Measurements from ENCODE around the gene ZG16.
"Not testable (repeated sequence)": the region's sequence is repeated elsewhere in the genome, so short reads cannot be mapped to it uniquely, and the experiment has no call there.

Gene ZG16

GRCh38 chr16:29777576-29778350 is at the start of gene ZG16:
Gene ZG16 (plus strand): TSS chr16:29778256. CDS start chr16:29779267, 1,011 bp downstream.
- no peak for DNase-seq (ENCODE audit: low read depth in 2 of 2)

- DNase-seq (ENCODE audit: low read depth in 2 of 2): no peak
Measured at GRCh38 chr16:29729116-29729521, 48.9 kb upstream of the ZG16 start.

- DNase-seq (ENCODE audit: low read depth in 2 of 2): no peak
Measured at GRCh38 chr16:29730649-29731048, 47.4 kb upstream of the ZG16 start.

- DNase-seq (ENCODE audit: low read depth in 2 of 2): peak; percentile 56 to 77
Measured at GRCh38 chr16:29731768-29732601, 46.1 kb upstream of the ZG16 start.

- DNase-seq (ENCODE audit: low read depth in 2 of 2): no peak
Measured at GRCh38 chr16:29734786-29735185, 43.3 kb upstream of the ZG16 start.

- no peak for DNase-seq (ENCODE audit: low read depth in 2 of 2)
Measured at GRCh38 chr16:29736112-29736511, 41.9 kb upstream of the ZG16 start.

GRCh38 chr16:29736764-29737163 is 41.3 kb upstream of the ZG16 start:
- DNase-seq (ENCODE audit: low read depth in 2 of 2): no peak

- DNase-seq (ENCODE audit: low read depth in 2 of 2): no peak
Measured at GRCh38 chr16:29737713-29738112, 40.3 kb upstream of the ZG16 start.

- DNase-seq (ENCODE audit: low read depth in 2 of 2): peak in 1 of 2 donors; percentile 26
Measured at GRCh38 chr16:29738514-29738913, 39.5 kb upstream of the ZG16 start.

- not testable (repeated sequence) for DNase-seq (ENCODE audit: low read depth in 2 of 2)
Measured at GRCh38 chr16:29739927-29740629, 38.0 kb upstream of the ZG16 start.

GRCh38 chr16:29740630-29741015 is 37.4 kb upstream of the ZG16 start:
- not testable (repeated sequence) for DNase-seq (ENCODE audit: low read depth in 2 of 2)

GRCh38 chr16:29742683-29743275 is 35.3 kb upstream of the ZG16 start:
- DNase-seq (ENCODE audit: low read depth in 2 of 2): no peak

GRCh38 chr16:29743475-29743826 is 34.6 kb upstream of the ZG16 start:
- no peak for DNase-seq (ENCODE audit: low read depth in 2 of 2)

GRCh38 chr16:29743827-29744531 is 34.1 kb upstream of the ZG16 start:
- no peak for DNase-seq (ENCODE audit: low read depth in 2 of 2)

GRCh38 chr16:29744541-29745101 is 33.4 kb upstream of the ZG16 start:
- DNase-seq (ENCODE audit: low read depth in 2 of 2): no peak

- peak in 1 of 2 donors; percentile 29 for DNase-seq (ENCODE audit: low read depth in 2 of 2)
Measured at GRCh38 chr16:29745121-29745852, 32.8 kb upstream of the ZG16 start.

- DNase-seq (ENCODE audit: low read depth in 2 of 2): peak; percentile 54 to 76
Measured at GRCh38 chr16:29745853-29746345, 32.2 kb upstream of the ZG16 start, which contains the start of gene C16orf54. Gene C16orf54 (minus strand): TSS chr16:29745990. CDS start chr16:29744951, 1,039 bp downstream.

GRCh38 chr16:29746518-29746917 is 31.5 kb upstream of the ZG16 start:
- DNase-seq (ENCODE audit: low read depth in 2 of 2): not testable (repeated sequence)

GRCh38 chr16:29747947-29748759 is 29.9 kb upstream of the ZG16 start:
- DNase-seq (ENCODE audit: low read depth in 2 of 2): no peak
